Neural cell (in vitro differentiated cells): ENCODE measurements around the gene ACAD9. TPM values are rescaled to one million over a fixed set of nuclear protein-coding genes. Genes with fewer than 3 reads are reported as not detected.

Experiments used
- H2AFZ ChIP-seq: fragments of 200-600, 300-800 bp; sonication (generic), shearing (Covaris generic); 2 replicates; pipeline ENCODE4 v1.6.0; 2014; ENCODE audit warnings: low read depth, mild to moderate bottlenecking, antibody characterized with exemption, low read length, moderate library complexity
- H3F3A ChIP-seq: fragments of 200-600 bp; shearing (Covaris generic); 2 replicates; pipeline ENCODE4 v1.6.1; 2016; ENCODE audit warnings: mild to moderate bottlenecking, moderate library complexity, mixed read lengths, antibody characterized with exemption, low read length; ENCODE audit not compliant: insufficient read depth, poor library complexity, severe bottlenecking
- H3K27ac ChIP-seq: fragments of 200-600, 300-800 bp; sonication (generic), shearing (Covaris generic); 2 replicates; pipeline ENCODE4 v1.5.1; 2014; ENCODE audit warnings: mild to moderate bottlenecking, low read length, moderate library complexity
- H3K27me3 ChIP-seq: fragments of 300-800, 200-600 bp; sonication (generic), shearing (Covaris generic); 2 replicates; pipeline ENCODE4 v1.6.0; 2014; ENCODE audit warnings: mild to moderate bottlenecking, low read depth, low read length, moderate library complexity; ENCODE audit not compliant: insufficient read depth
- H3K36me3 ChIP-seq: fragments of 300-800, 200-600 bp; sonication (generic), shearing (Covaris generic); 2 replicates; pipeline ENCODE4 v1.5.1; 2014; ENCODE audit warnings: mild to moderate bottlenecking, antibody characterized with exemption, low read length, moderate library complexity; ENCODE audit not compliant: insufficient read depth
- H3K4me2 ChIP-seq: fragments of 300-800, 200-600 bp; sonication (generic), shearing (Covaris generic); 2 replicates; pipeline ENCODE4 v1.6.0; 2014; ENCODE audit warnings: mild to moderate bottlenecking, low read length
- H3K4me3 ChIP-seq: fragments of 300-800, 200-600 bp; sonication (generic), shearing (Covaris generic); 2 replicates; pipeline ENCODE4 v1.5.1; 2014; ENCODE audit warnings: mild to moderate bottlenecking, low read length, moderate library complexity
- H3K79me2 ChIP-seq: fragments of 200-600 bp; shearing (Covaris generic); replicated peaks from 2 replicates; pipeline ENCODE4 v1.6.0; 2014; ENCODE audit warnings: mild to moderate bottlenecking, low read length, moderate library complexity; ENCODE audit not compliant: insufficient read depth
- H3K9ac ChIP-seq: fragments of 300-800, 200-600 bp; sonication (generic), shearing (Covaris generic); 2 replicates; pipeline ENCODE4 v1.6.1; 2016; ENCODE audit warnings: mild to moderate bottlenecking, low read length, mixed read lengths
- H3K9me2 ChIP-seq: fragments of 200-600 bp; shearing (Covaris generic); 2 replicates; pipeline ENCODE4 v1.6.1; 2016; ENCODE audit warnings: mild to moderate bottlenecking, low read length, mixed read lengths; ENCODE audit not compliant: insufficient read depth
- H3K9me3 ChIP-seq: fragments of 200-600, 300-800 bp; sonication (generic), shearing (Covaris generic); 2 replicates; pipeline ENCODE4 v1.6.1; 2016; ENCODE audit warnings: mild to moderate bottlenecking, mixed run types, low read length, moderate library complexity, mixed read lengths
- H4K20me1 ChIP-seq: fragments of 200-600 bp; shearing (Covaris generic); 2 replicates; pipeline ENCODE4 v1.6.1; 2016; ENCODE audit warnings: mild to moderate bottlenecking, mixed run types; ENCODE audit not compliant: insufficient read depth
- EP300 ChIP-seq: fragments of 450-650 bp; conservative IDR thresholded peaks from 2 replicates; pipeline ENCODE4 v1.6.1; 2014; ENCODE audit warnings: antibody characterized with exemption, mild to moderate bottlenecking, moderate library complexity; ENCODE audit not compliant: poor library complexity, severe bottlenecking
- EZH2 ChIP-seq: fragments of 200-600, 300-800 bp; shearing (Covaris generic), sonication (generic); IDR thresholded peaks from 2 replicates; pipeline ENCODE4 v1.6.1; 2014; ENCODE audit warnings: antibody characterized with exemption, low read length, borderline replicate concordance, mild to moderate bottlenecking; ENCODE audit not compliant: insufficient read depth, poor library complexity, severe bottlenecking
- MXI1 ChIP-seq: fragments of 450-650 bp; conservative IDR thresholded peaks from 2 replicates; pipeline ENCODE4 v1.6.1; 2014; ENCODE audit warnings: antibody characterized with exemption, mild to moderate bottlenecking; ENCODE audit not compliant: poor library complexity, severe bottlenecking
- POLR2AphosphoS5 ChIP-seq: IDR thresholded peaks from 2 replicates; pipeline ENCODE4 v1.6.1; 2012
- RAD21 ChIP-seq: fragments of 450-650 bp; conservative IDR thresholded peaks from 2 replicates; pipeline ENCODE4 v1.6.1; 2014; ENCODE audit warnings: antibody characterized with exemption, mild to moderate bottlenecking, moderate library complexity
- SMC3 ChIP-seq: fragments of 450-650 bp; conservative IDR thresholded peaks from 2 replicates; pipeline ENCODE4 v1.6.1; 2014; ENCODE audit warnings: antibody characterized with exemption, mild to moderate bottlenecking, moderate library complexity; ENCODE audit not compliant: poor library complexity
- TAF1 ChIP-seq: IDR thresholded peaks from 2 replicates; pipeline ENCODE4 v1.6.1; 2012; ENCODE audit warnings: low read depth
- polyA plus RNA-seq: library from polyadenylated mRNA; depleted of rRNA; stranded (reverse); fragments of >200 nt; gene quantifications from 2 replicates; pipeline ENCODE4 v1.2.3, GENCODE V29; 2014
- TF ChIP-seq, protein P1 (sequence below): fragments of 450-650 bp; IDR thresholded peaks from 2 replicates; pipeline ENCODE4 v1.5.1; 2014; ENCODE audit warnings: antibody characterized with exemption, mild to moderate bottlenecking, moderate library complexity; ENCODE audit not compliant: poor library complexity, severe bottlenecking
- TF ChIP-seq, protein P2 (sequence below): IDR thresholded peaks from 2 replicates; pipeline ENCODE4 v1.6.1; 2012; ENCODE audit warnings: borderline replicate concordance

Gene ACAD9
- polyA plus RNA-seq, 1 donor from 2014 or later: 33.5 TPM

DNA sequence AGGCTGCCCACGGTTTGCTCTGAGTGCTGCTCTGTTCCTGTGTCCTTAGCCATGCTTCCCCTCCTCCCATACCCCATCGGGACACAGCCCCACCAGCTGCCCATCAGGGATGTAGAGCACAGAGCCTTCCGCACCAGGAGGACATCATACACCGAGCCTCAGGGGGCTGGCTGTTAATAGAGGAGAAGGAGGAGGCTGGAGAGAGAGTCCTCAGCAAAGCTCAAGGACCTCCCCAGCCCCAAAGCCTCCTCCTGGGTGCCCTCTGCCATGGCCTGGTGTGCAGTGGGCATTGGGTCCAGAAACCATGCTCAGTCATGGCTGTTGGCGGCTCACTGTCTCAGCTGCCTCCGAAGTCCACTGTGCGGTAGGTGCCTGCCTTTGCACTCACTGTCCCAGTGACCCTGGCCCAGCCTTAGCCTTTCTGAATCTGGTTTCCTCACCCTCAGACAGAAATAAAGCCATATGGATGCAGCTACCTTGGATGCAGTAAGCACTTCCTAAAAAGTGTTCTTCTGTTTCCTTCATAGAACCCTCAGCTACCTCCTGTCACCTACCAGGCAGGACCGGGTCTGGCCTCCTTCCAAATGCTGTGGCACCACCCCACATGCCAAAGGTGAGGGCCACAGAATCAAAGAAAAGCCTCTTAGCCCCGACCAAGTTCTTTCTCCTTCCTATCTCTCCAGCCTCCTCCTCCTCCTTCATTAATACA is 53.9 kb downstream of the ACAD9 start:
- Histone ChIP-seq H4K20me1 (no peaks in the 10 kb centered on the region), H3K9me2 (no peaks in the 10 kb centered on the region), H3K27me3 (no peaks in the 10 kb centered on the region), H3K9ac (no peak overlapping the region), H3F3A (no peaks in the 10 kb centered on the region), H3K4me3 (no peak overlapping the region), H3K36me3 (no peaks in the 10 kb centered on the region), H3K4me2 (no peak overlapping the region), H3K9me3 (no peaks in the 10 kb centered on the region), H3K79me2 (no peaks in the 10 kb centered on the region), H2AFZ (no peak overlapping the region), H3K27ac (no peak overlapping the region)
- TF ChIP-seq POLR2AphosphoS5: no peak
- no peak for TF ChIP-seq SMC3
- TF ChIP-seq, protein P1, sequence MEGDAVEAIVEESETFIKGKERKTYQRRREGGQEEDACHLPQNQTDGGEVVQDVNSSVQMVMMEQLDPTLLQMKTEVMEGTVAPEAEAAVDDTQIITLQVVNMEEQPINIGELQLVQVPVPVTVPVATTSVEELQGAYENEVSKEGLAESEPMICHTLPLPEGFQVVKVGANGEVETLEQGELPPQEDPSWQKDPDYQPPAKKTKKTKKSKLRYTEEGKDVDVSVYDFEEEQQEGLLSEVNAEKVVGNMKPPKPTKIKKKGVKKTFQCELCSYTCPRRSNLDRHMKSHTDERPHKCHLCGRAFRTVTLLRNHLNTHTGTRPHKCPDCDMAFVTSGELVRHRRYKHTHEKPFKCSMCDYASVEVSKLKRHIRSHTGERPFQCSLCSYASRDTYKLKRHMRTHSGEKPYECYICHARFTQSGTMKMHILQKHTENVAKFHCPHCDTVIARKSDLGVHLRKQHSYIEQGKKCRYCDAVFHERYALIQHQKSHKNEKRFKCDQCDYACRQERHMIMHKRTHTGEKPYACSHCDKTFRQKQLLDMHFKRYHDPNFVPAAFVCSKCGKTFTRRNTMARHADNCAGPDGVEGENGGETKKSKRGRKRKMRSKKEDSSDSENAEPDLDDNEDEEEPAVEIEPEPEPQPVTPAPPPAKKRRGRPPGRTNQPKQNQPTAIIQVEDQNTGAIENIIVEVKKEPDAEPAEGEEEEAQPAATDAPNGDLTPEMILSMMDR: no peak
- TF ChIP-seq MXI1: no peak
- TF ChIP-seq RAD21: no peak
- TF ChIP-seq, protein P2, sequence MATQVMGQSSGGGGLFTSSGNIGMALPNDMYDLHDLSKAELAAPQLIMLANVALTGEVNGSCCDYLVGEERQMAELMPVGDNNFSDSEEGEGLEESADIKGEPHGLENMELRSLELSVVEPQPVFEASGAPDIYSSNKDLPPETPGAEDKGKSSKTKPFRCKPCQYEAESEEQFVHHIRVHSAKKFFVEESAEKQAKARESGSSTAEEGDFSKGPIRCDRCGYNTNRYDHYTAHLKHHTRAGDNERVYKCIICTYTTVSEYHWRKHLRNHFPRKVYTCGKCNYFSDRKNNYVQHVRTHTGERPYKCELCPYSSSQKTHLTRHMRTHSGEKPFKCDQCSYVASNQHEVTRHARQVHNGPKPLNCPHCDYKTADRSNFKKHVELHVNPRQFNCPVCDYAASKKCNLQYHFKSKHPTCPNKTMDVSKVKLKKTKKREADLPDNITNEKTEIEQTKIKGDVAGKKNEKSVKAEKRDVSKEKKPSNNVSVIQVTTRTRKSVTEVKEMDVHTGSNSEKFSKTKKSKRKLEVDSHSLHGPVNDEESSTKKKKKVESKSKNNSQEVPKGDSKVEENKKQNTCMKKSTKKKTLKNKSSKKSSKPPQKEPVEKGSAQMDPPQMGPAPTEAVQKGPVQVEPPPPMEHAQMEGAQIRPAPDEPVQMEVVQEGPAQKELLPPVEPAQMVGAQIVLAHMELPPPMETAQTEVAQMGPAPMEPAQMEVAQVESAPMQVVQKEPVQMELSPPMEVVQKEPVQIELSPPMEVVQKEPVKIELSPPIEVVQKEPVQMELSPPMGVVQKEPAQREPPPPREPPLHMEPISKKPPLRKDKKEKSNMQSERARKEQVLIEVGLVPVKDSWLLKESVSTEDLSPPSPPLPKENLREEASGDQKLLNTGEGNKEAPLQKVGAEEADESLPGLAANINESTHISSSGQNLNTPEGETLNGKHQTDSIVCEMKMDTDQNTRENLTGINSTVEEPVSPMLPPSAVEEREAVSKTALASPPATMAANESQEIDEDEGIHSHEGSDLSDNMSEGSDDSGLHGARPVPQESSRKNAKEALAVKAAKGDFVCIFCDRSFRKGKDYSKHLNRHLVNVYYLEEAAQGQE: no peak
- TF ChIP-seq EZH2: no peak
- no peak for TF ChIP-seq TAF1
- TF ChIP-seq EP300: no peak

DNA sequence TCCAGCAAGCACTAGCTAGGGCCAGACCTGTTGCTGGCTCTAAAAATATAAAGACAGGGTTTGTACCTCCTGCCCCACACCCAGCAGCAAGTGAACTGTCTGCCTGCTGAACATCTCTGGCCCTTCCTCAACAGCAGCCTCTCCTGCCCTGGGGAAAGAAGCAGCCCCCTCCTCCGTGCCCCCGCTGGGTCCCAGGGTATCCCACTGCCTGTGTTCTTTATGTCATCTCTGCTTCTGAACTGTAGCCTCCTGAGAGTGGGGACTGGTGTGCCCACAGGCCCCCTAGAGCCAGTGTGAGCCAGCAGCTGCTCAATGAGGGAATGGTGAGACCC is 54.5 kb downstream of the ACAD9 start:
- H3K27me3 ChIP-seq: no peaks in the 10 kb centered on the region
- no peaks in the 10 kb centered on the region for H3F3A ChIP-seq
- H3K27ac ChIP-seq: no peak overlapping the region
- no peaks in the 10 kb centered on the region for H3K79me2 ChIP-seq
- no peaks in the 10 kb centered on the region for H4K20me1 ChIP-seq
- H2AFZ ChIP-seq: no peak overlapping the region
- H3K9me3 ChIP-seq: no peaks in the 10 kb centered on the region
- H3K9me2 ChIP-seq: no peaks in the 10 kb centered on the region
- H3K36me3 ChIP-seq: no peaks in the 10 kb centered on the region
- no peak overlapping the region for H3K4me3 ChIP-seq
- H3K9ac ChIP-seq: no peak overlapping the region
- no peak overlapping the region for H3K4me2 ChIP-seq
- no peak for TF ChIP-seq POLR2AphosphoS5
- TF ChIP-seq, protein P1: no peak
